Fibroblast of lung (primary cell): ENCODE results near the gene IGSF23.

Experiments used
- CTCF ChIP-seq, 2 donors: IDR thresholded peaks in 1 of 2; conservative IDR thresholded peaks in 1 of 2; 1 replicate in 1 of 2; 2 replicates in 1 of 2; pipeline ENCODE4 v1.5.1; 2011 to 2012; ENCODE audit warnings: low read length in 2 of 2, control low read depth in 1 of 2, inconsistent platforms in 1 of 2, low read depth in 1 of 2, mild to moderate bottlenecking in 1 of 2
- EZH2 ChIP-seq: IDR thresholded peaks from 2 replicates; pipeline ENCODE4 v1.5.1; 2012; ENCODE audit warnings: low read length, control low read depth, mild to moderate bottlenecking; ENCODE audit errors: missing control alignments

GRCh38 chr19:44602081-44602480 is 11.3 kb upstream of the IGSF23 start:
- TF ChIP-seq CTCF (conservative IDR thresholded peaks at IDR 0.05 in 1 of 2, IDR thresholded peaks at IDR 0.05 in 1 of 2; ENCODE audit: low read depth in 1 of 2, low read length in 2 of 2) (no peak), EZH2 (no peak)
